ENCODE measurements around the gene EYS.
"Not testable (repeated sequence)": the region's sequence is repeated elsewhere in the genome, so short reads cannot be mapped to it uniquely, and the experiment has no call there.

The EYS gene

DNA sequence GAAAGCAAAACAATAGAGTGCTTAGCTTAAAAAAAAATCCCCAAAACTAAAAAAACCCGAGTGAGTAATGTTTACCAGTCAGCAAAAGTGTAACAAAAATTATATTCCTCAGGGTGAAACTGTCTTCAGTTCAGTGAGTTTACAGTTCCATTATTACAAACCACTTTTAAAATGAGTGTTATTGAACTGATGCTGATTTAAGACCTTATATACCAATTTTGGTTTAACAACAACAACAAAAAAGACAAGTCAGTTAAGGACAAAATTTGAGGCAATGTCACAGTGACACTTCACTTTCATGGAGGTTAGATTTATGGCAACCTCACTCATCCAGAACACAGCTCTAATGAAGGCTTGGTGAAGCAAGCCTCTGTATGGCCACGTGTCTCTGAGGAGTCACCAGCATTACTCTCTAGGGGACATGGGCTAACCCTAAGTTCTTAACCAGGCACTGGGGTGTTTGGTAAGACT lies 1440.6 kb downstream of the EYS start:
- DNase-seq, result no peak

DNA sequence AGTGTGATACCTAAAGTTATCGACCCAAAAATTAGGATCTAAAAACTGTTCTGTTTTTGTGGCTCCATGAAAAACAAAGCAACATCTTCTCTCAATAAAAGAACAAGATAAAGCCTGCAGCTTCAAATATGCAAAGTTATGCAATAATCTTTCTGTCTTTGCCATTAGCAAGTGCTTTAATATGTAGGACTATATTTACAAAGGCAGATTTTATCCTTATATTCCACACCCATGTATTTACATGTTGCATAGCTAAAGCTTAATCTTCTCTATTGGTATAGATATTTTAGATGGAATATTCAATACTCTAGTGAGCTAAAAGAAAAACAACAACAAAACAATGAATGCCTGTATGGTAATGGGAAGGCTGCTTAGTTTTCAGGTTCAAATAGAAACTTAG lies 1443.2 kb downstream of the EYS start:
- DNase-seq, result no peak

DNA sequence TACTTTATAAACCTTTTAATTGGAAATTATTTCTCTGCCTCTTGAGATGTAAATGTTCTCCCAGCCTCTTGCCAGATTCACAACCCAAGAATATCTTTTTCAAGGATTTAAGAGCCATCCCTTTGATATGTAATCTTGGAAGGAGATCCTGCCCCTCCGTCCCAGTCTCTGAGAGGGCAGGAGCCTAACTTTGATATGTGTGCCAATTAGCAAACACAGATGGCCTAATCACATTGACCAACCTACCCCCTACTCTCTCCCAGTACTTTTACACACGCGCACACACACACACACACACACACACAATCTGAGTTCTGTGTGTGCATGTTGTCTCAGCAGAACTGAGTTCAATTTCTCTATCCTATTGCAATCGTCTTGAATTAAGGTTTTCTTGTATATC lies 1447.7 kb downstream of the EYS start:
- DNase-seq, result no peak

DNA sequence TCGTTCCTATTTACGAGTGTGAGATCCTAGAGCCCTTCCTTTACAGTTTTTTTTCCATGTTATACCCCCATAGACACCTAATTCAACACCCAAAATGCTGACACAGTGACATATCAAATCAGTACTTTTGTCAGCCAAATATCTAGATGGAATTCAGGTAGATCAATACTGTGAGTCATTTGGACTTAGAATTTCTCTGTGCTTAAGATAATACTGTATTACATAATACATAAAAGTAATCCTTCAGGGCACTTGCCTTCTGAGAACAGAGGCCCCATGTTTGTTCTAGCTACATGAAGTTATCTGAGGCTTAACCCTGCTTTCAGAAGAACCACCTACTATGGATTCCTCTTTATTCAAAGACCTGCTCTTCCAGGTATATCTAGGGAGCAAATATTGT lies 1448.3 kb downstream of the EYS start:
- DNase-seq, result no peak

DNA sequence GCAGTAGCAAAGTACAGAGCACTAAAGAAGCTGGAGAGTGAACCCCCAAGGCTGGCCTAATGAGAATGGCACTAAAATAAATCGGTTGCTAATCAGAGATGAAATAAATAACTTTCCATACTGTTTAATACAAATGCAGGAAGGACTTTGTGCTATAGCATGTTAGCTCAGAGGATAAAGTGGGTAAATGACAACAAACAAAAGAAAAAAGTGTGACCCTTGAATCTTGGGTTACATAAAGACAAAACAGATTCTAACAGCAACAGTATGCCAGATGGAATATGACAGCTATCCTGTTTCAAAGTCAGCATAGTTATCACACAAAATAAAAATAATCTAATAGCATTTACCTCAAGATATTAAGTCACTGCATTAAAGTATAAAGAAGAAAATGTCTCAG lies 1448.7 kb downstream of the EYS start:
- no peak for DNase-seq

DNA sequence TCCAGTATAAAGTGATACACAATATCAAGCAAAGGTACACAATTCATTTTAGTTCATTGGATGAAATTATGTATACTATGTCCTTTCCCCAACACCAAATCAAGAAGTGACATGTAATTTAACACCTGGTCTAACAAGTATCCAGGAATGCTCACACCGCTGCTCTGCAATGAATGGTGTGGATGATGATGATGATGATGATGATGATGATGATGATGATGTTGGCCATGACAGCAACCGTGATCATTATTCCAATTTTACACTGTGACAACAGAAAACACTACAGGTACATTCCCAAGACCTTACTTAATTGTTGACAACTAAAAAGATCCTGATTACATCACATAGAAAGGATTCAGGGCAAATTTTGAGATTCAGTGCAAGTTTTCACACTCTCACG lies 1449.4 kb downstream of the EYS start:
- DNase-seq, result no peak

DNA sequence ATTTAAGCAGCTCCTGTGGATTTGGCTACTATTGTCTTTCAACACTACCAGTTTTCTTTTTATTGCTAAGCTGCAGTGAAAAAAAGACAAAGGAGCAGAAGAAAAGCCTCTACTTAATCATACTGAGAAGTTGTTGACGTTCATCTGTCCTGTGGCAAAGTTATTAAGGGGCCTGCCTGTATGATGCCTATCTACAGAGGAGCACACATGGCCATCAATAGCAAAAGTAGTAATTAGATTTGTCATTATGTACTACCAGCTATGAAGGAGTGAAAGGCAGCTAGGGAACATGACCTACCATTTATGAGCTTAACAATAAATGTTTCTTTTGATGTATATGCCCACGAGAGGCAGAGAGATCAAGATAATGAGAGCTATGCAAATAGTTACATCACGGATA lies 1450.5 kb downstream of the EYS start:
- no peak for DNase-seq

DNA sequence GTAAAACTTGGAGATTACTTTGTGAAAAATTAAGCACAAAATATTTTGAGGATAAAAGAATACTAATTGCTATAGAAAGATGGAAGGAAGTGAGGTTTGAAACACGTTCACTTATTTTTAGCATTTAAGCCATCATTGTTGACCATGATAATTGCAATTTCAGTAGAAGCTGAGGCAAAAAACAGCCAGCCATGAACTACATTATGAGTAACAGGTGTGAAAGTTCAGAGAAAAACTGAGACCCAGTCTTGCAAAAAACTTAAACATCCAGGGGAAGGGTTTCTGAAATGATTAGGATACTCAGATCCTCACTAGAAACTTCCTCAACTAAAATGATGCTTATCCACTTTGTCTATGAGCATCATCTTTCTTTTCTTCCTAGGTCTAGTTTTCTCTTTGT lies 1452.0 kb downstream of the EYS start:
- no peak for DNase-seq

DNA sequence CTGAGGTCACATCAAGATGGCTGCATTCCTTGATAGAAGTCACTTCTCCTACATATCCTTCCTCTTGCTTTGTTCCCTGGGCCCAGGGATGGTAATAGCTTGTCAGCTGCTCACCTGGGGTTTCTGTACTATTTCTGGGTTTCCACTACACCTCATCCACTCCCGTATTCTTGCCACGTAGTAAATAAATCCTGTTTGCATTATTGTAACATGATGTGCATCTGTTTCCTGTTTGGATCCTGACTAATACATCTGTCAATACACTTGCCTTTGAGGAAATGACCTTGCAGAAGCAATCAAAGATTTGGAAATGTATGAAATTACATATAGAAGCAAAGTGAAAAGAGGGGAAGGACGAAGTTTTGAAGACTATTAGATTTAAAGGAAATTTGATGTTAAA lies 1452.5 kb downstream of the EYS start:
- no peak for DNase-seq

DNA sequence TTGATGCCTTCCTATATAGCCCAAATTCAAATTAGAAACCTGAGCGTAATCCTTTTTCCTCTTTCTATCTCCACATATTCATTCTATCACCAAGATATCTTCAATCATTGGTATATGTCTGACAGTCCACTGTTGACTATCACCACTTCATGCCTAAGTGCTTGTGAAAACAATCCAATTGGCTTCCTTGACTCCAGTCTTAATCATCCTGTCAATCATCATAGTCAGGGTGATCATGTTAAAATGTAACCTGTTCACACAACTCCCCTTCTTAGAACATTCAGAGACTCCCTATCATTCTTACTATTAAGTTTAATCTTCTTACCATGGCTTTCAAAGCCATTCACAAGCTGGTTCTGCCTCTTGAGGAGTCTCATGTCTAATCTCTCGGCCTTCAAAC lies 1454.8 kb downstream of the EYS start:
- no peak for DNase-seq

DNA sequence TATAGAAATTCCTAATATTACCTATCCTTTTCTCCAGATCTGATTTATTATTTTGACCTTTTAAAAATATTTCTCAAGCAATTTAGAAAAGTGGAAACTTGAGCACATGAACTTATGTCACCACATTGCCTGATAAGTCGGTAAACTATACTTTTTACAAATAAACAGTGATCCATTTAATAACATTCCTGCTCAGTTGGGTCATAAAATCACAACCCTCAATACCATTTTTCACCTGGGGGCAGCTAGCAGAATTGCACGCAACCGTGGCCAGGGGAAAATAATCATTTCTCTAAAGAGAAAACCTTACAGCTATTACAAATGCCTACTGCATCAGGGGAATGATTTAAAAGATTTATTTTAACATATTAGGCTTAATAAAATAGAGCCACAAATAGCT lies 1456.9 kb downstream of the EYS start:
- DNase-seq, result no peak

DNA sequence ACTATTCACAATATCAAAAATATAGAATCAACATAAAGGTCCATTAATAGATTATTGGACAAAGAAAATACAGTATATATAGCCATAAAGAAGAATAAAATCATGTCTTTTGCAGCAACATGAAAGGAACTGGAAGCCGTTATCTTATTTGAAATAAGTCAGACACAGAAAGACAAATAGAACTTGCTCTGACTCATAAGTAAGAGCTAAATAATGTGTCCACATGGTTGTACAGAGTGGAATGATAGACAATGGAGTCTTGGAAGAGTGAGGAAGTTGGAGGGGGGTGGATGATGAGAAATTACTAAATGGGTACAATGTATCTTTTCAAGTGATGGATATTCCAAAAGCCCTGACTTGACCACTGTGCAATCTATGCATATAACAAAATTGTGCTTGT lies 1457.9 kb downstream of the EYS start:
- no peak for DNase-seq

DNA sequence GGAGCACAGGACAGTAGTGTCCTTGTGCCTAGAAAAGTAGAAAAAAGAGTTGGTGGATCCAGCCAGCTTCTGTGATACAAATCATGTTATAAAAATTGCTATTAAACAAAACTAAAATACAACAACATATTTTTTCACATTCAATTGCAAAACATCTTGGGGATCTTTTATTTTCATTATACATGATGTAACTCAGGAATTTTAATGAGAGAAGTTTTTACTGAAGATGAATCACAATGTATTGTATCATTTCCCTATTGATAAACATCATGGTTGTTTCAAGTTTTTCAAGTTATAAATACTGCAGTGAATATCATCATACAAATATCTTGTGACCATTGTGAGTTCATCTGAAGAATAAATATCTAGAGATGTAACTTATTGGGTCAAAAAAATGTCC lies 1463.4 kb downstream of the EYS start:
- no peak for DNase-seq

DNA sequence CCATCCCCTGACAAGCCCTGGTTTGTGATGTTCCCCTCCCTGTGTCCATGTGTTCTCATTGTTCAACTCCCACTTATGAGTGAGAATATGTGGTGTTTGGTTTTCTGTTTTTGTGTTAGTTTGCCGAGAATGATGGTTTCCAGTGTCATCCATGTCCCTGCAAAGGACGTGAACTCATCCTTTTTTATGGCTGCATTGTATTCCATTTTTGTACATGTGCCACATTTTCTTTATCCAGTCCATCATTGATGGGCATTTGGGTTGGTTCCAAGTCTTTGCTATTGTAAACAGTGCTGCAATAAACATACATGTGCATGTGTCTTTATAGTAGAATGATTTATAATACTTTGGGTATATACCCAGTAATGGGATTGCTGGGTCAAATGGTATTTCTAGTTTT lies 1468.1 kb downstream of the EYS start:
- not testable (repeated sequence) for DNase-seq

DNA sequence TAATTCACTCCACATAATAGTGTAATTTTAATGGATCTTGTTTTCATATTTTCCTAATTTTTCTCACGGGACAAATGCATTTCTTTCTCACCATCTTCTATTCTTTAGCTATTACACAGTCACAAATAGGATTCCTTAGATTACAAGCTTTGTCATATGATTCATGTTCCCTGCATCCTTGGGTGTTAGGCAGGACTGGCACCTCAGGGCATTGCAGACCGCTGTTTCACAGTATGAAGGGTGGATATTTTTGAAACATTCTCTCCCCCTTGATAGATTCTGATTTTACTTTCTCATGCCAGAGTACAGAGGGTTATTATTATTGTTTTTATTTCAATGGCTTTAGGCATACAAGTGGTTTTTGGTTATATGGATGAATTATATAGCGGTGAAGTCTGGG lies 1469.0 kb downstream of the EYS start:
- no peak for DNase-seq

DNA sequence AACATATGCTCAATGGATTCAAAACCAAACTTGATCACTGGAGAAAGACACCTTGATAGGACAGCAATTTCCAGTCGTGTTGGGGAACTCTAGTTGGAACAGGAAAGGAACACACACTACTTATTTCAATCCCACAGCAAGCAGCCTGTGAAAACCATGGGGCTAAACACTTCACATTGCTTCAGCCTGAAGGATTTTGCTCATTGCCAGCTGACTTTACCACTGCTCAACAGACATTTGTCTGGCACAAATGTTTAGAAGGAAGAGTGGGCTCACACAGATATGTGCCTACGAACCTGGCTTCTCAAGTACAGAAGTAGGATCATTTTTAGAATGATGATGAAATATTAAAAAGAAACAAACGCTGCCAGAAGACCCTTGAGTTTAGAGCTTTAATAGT lies 1473.3 kb downstream of the EYS start:
- no peak for DNase-seq

DNA sequence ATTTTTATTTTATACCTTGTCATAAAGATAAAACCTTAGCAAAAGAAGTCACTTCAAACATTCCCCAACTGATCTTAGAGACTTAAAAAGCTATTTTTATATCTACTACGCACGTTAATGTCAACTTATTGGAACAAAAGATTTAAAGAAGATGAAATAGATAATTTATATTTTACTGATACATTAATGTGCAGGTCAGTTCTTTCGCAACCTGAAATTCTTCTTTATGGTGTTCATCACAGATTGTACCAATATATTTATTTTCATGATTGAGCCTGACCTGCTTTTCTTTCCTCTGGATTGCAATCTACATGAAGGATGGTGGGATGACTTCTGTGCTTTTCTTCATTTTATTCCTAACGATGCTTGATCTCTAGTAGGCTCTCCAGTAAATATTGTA lies 1475.1 kb downstream of the EYS start:
- no peak for DNase-seq

DNA sequence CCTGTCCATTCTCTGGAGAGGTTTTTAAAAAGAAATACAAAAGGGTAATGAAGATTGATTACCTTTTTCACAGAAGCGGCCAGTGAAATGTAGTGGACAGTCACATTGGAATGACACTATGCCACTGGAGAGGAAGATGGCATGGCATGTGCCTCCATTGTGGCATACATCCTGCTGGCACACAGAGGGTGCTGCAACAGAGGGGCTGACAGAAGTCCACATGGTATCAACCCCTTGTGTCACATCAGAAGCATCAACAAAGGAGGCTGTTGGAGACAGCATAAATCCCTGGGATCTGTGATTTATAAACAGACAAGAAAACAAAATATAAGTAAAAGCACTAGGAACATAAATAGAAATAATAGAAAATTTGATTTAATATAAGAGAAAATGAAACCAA lies 1476.5 kb downstream of the EYS start:
- no peak for DNase-seq

DNA sequence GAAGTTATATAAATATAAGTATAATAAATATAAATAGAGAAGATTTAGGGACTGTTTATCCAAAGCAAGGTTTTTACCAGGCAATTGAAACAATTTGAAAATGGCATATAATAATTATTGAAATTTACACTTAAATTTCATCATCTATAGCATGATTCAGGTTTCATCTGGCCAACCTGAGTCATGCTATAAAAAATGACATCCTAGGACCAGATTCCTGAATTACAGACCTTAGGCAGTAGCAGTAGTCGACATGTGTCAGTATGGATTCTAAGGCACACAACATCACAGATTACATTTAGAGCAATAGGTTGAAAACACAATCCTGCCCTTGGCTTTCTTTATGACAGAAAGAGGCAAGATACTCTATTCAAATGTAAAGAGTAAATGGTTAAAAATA lies 1479.2 kb downstream of the EYS start:
- DNase-seq, result no peak

DNA sequence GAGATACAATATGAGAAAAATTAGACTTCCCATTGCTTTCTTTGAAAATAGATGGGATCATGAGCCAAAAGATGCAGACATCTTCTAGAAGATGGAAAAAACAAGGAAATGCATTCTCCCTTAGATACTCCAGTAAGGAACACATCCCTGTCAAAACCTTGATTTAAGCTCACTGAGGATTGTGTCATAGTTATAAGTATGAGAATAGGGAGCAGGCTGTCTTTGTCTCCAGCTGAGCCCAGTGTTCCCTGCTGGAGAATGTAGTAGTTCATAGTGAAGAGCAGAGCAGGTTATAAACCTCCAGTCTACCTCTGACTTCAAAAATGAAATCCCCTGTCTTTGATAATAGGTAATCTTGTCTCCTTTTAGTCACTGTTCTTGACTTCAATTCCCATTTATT lies 1481.5 kb downstream of the EYS start:
- no peak for DNase-seq

DNA sequence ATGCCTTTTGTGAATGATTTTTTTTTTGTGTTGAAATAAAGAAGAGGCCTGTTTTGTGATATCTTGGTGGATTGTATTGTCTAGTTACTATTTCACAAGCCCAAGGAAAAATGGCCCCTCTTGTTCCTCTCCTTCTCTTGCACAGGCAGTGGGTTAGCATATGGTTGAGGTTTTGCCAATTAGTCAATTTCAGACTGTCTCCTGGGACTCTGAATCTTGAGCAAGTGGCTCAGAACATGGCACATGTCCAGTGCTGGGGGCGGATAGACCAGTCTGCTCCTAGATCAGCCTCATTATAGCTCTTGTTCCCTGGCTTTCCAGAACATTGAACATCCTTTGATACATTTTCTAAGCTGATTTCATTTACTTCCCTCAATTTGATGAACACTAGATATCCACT lies 1482.2 kb downstream of the EYS start:
- DNase-seq, result no peak

DNA sequence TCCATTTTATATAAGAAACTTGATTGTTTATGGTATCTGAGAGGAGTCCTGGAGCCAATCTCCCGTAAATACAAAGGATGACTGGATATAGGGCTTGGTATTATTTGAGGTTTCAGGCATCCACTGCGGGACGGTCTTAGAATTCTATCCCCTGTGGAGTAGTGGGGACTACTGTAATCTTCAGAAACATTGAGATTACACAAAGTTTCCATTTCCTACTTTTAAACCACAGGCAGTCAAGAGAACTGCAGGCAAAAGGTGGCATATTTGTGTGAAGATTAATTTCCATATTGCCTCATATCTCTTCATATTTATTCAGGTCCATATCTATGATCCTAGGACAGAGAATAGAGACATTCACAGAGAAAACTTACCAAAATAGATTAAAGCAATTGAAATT lies 1485.2 kb downstream of the EYS start:
- no peak for DNase-seq

DNA sequence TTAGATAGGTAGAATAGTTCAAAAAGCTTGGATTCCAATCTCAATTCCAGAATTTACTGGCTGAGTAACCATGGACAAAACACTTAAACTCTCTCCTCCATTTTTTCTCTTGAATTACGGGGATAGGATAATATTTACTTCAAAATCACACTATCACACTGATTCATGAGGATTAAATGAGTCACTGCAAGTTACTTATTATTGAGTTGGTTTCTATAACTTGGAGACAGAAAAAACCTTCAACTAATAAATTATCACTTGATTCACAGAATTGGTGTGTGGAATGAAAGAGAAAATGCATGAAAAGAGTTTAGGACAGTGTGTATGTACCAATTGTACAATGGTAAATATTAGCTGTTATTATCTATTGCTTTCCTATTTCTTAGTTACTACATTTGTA lies 1486.2 kb downstream of the EYS start:
- DNase-seq, result no peak

DNA sequence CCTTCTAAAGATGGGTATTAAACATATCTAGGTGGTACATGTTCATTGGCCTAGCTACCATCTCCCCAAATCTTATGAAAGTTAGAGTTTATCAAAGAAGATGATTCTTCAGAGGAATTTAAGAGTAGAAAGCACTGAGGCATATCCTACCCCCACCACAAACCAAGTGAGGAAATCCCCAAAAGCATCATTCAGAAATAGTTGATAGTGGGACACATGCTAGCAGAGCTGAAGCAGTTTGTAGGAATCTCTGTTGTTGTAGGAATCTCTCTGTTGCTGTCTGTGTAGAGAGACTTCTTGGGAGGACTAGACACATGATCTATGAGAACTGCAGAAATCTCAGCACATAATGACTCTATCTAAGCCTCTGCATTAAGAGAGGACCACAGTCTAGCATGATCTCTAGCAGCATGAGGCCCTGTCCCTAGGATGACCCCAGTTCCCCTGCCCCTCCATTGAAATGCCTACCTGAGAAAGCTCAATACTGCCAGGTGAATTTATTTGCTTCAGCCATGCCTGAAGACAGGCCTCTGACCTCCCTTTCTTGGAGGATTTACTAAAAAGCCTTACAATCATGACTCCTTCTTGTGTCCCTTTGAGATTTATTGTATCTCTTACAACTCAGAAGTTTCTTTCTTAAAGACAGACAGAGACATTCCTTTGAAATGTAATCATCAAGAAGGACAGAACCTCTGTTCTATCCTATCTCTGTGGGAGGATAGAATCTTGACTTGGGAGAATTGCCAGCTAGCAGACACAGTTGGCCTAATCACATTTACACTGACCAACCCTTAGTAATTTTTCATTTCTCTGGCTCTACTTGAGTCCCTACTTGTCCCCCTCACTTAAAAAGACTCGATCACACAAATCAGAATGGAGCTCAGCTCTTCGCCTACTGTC lies 1489.1 kb downstream of the EYS start:
- no peak for DNase-seq

DNA sequence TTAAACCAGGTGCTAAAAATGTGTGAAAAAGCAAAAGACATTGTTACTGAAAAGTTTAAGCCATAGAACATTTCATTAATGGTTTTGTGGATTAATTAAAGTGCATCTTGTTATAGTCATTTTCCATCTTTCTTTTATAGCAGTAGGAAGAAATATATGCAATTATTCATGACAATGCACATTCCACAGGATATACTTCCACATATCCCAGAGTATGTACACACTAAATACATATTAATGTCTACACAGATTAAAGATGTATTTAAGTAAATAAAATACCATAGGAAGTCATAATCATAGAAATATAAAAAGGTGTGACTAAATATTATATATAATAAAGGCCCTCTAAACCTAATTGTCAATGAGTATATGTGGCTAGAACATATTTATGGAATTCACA lies 1492.7 kb downstream of the EYS start:
- DNase-seq, result no peak
